Activated CD8-positive, alpha-beta memory T cell treated with anti-CD3 and anti-CD28 coated beads, Interleukin-2, amount 50 U/mL, for 1 hour (primary cell): ENCODE results near the gene ARHGAP9.
A peak's percentile ranks its signal among the peaks of the same experiment; 100 is the strongest.

Experiments used
- DNase-seq: peaks from one replicate; pipeline ENCODE4 v3.0.0-alpha.2; 2020; ENCODE audit errors: extremely low read depth

Gene ARHGAP9

GRCh38 chr12:57472391-57472790 lies 7.3 kb downstream of the ARHGAP9 start:
- no peak for DNase-seq

GRCh38 chr12:57471661-57472060 lies 8.0 kb downstream of the ARHGAP9 start:
- DNase-seq, result no peak

GRCh38 chr12:57470970-57471656 lies 8.6 kb downstream of the ARHGAP9 start:
- no peak for DNase-seq

- no peak for DNase-seq
Observed at GRCh38 chr12:57470286-57470969, 9.2 kb downstream of the ARHGAP9 start.

GRCh38 chr12:57469296-57470164 lies 10.1 kb downstream of the ARHGAP9 start:
- DNase-seq, result no peak

GRCh38 chr12:57467915-57468314 lies 11.8 kb downstream of the ARHGAP9 start:
- no peak for DNase-seq

- no peak for DNase-seq
Observed at GRCh38 chr12:57467212-57467874, 12.3 kb downstream of the ARHGAP9 start.

- no peak for DNase-seq
Observed at GRCh38 chr12:57465747-57466505, 13.7 kb downstream of the ARHGAP9 start.

- no peak for DNase-seq
Observed at GRCh38 chr12:57465030-57465746, 14.5 kb downstream of the ARHGAP9 start.

- no peak for DNase-seq
Observed at GRCh38 chr12:57464569-57464968, 15.1 kb downstream of the ARHGAP9 start.

GRCh38 chr12:57462912-57463253 lies 16.8 kb downstream of the ARHGAP9 start:
- DNase-seq, result no peak

- peak; percentile 73 for DNase-seq
Observed at GRCh38 chr12:57462251-57462911, 17.3 kb downstream of the ARHGAP9 start.

GRCh38 chr12:57461917-57462250 lies 17.8 kb downstream of the ARHGAP9 start:
- no peak for DNase-seq

GRCh38 chr12:57461276-57461916 lies 18.3 kb downstream of the ARHGAP9 start:
- no peak for DNase-seq

- no peak for DNase-seq
Observed at GRCh38 chr12:57460841-57461275, 18.8 kb downstream of the ARHGAP9 start.

- DNase-seq, result no peak
Observed at GRCh38 chr12:57460468-57460784, 19.2 kb downstream of the ARHGAP9 start.

GRCh38 chr12:57459750-57460467 lies 19.8 kb downstream of the ARHGAP9 start, which contains the start of gene GLI1:
Gene GLI1, plus strand, starts transcription at chr12:57459785. Its CDS starts 3,907 bp downstream, at chr12:57463692.
- no peak for DNase-seq

- DNase-seq, result peak; percentile 85
Observed at GRCh38 chr12:57459055-57459749, 20.5 kb downstream of the ARHGAP9 start.
